ENCODE results near the gene RIC1.
"Not testable (repeated sequence)": the region's sequence is repeated elsewhere in the genome, so short reads cannot be mapped to it uniquely, and the experiment has no call there.

RIC1 gene

GRCh38 chr9:5791870-5792269 lies 163.0 kb downstream of the RIC1 start:
- no peak for DNase-seq

- no peak for DNase-seq
Measured at GRCh38 chr9:5793812-5794211, 164.9 kb downstream of the RIC1 start.

GRCh38 chr9:5796298-5796697 lies 167.4 kb downstream of the RIC1 start:
- no peak for DNase-seq

- DNase-seq, result no peak
Measured at GRCh38 chr9:5798581-5798980, 169.7 kb downstream of the RIC1 start.

- DNase-seq, result peak; percentile 55
Measured at GRCh38 chr9:5799314-5799713, 170.4 kb downstream of the RIC1 start.

GRCh38 chr9:5800378-5800777 lies 171.5 kb downstream of the RIC1 start:
- not testable (repeated sequence) for DNase-seq

- peak; percentile 23 for DNase-seq
Measured at GRCh38 chr9:5800969-5801738, 172.2 kb downstream of the RIC1 start.

GRCh38 chr9:5801739-5802113 lies 172.8 kb downstream of the RIC1 start:
- DNase-seq, result no peak

- DNase-seq, result no peak
Measured at GRCh38 chr9:5805478-5805877, 176.6 kb downstream of the RIC1 start.

- no peak for DNase-seq
Measured at GRCh38 chr9:5811751-5812150, 182.8 kb downstream of the RIC1 start.

GRCh38 chr9:5813824-5814223 lies 184.9 kb downstream of the RIC1 start:
- DNase-seq, result no peak

- DNase-seq, result no peak
Measured at GRCh38 chr9:5815461-5815860, 186.6 kb downstream of the RIC1 start.

- DNase-seq, result no peak
Measured at GRCh38 chr9:5817862-5818261, 189.0 kb downstream of the RIC1 start.

GRCh38 chr9:5818424-5819142 lies 189.7 kb downstream of the RIC1 start:
- no peak for DNase-seq

- DNase-seq, result no peak
Measured at GRCh38 chr9:5819174-5819573, 190.3 kb downstream of the RIC1 start.

GRCh38 chr9:5820425-5820824 lies 191.5 kb downstream of the RIC1 start:
- no peak for DNase-seq

- DNase-seq, result no peak
Measured at GRCh38 chr9:5825223-5825622, 196.3 kb downstream of the RIC1 start.
